Measurements from ENCODE around the gene TMEM63C.

TMEM63C gene

DNA sequence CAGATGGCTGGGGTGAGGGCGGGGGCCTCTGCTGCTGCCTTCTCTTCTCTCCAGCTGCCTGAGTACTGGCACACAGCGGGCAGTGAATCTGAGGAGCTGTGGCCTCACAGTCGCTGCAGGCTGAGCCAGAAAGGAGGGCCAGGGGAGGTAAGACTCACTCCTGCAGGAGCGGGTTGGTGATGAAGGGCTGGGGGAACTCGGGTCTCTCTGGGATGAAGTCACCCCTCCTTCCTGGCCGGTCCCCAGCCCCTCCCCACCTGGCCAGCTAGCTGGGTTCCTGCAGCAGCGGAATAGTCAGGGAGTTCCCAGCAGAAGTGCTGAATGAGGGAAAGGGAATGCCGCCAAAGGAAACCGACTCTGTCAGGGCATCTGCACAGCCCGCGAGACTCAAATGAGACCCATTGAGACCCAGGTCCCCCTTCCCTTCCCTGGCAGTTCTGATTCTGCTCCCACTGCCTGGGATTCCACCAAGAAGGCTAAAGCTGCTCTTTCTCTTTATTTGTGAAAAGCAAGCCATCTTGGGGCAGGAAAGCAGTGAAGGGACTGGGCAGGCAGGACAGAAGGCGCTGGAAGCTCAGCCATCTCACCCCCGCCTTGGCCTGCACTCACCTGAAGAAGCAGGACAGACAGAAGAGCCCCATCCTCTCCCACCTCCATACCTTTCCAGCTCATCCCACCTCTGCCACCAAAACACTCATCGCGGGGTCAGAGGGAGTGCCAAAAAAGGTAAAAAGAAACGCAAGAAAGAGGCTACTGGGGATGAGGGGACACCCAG is 84.2 kb downstream of the TMEM63C start:
- TF ChIP-seq, protein P1, sequence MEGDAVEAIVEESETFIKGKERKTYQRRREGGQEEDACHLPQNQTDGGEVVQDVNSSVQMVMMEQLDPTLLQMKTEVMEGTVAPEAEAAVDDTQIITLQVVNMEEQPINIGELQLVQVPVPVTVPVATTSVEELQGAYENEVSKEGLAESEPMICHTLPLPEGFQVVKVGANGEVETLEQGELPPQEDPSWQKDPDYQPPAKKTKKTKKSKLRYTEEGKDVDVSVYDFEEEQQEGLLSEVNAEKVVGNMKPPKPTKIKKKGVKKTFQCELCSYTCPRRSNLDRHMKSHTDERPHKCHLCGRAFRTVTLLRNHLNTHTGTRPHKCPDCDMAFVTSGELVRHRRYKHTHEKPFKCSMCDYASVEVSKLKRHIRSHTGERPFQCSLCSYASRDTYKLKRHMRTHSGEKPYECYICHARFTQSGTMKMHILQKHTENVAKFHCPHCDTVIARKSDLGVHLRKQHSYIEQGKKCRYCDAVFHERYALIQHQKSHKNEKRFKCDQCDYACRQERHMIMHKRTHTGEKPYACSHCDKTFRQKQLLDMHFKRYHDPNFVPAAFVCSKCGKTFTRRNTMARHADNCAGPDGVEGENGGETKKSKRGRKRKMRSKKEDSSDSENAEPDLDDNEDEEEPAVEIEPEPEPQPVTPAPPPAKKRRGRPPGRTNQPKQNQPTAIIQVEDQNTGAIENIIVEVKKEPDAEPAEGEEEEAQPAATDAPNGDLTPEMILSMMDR (IDR thresholded peaks at IDR 0.05; ENCODE audit: low read depth, low read length, missing control alignments): no peak
- H3K4me3 ChIP-seq (replicated peaks; ENCODE audit: low read depth, low read length): no peak overlapping the region
- DNase-seq (ENCODE audit: extremely low read depth, low read depth): no peak

DNA sequence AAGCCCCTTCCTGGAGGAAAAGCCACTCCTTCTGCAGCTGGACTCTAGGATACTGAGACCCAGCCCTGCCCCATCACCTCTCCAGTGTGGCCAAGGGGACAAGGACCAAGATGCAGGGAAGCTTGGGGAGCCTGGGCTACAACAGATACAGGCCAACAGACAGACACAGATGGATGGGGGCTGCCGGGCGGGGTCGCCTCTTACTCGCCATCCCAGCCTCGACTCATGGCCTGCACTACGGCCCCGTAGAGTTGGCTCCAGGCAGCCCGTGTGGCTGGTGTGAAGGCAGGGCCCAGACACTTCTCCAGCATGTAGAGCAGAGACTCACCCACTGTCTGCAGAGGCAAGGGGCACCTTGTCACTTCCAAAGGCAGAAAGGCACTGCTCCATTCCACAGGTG is 84.7 kb downstream of the TMEM63C start:
- TF ChIP-seq, protein P1 (IDR thresholded peaks at IDR 0.05; ENCODE audit: low read depth, low read length, missing control alignments): no peak
- no peak for DNase-seq (ENCODE audit: extremely low read depth, low read depth)
- H3K4me3 ChIP-seq (replicated peaks; ENCODE audit: low read depth, low read length): no peak overlapping the region

DNA sequence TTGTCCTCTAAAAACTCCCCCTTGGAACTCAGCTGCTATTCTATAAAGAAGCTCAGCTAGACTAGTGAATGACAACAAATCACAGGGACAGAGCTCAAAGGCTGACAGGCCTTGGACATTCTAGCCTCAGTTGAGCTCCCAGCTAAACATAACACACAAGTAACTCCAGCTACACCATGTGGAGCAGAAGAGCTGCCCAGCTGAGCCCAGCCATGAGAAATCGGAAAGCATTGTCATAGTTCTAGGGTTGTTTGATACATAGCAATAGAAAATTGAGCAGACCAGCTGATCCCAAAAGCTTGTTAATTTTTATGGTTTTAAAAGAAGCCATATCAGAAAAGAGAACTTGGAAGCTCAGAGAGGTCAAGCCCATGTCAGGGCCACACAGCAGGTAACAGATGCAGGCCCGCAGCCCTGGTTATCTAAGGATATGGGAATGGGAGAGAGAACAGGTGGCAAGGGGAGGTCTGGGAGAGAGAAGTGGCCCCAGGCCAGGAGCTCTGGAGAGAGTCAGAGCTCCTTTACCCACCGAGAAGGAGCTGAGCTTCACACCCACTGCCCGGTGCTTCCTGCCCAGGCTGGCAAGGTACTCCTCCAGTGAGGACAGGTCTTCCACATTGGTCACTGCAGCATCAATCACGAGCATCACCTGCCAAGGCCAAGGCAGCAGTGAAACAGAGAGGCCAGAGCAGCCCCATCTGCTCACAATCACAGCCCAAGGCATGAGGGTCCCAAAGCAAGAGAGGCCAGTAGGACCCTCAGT is 86.5 kb downstream of the TMEM63C start:
- no peak overlapping the region for H3K4me3 ChIP-seq (replicated peaks; ENCODE audit: low read depth, low read length)
- TF ChIP-seq, protein P1 (IDR thresholded peaks at IDR 0.05; ENCODE audit: low read depth, low read length, missing control alignments): no peak
- no peak for DNase-seq (ENCODE audit: extremely low read depth, low read depth)

DNA sequence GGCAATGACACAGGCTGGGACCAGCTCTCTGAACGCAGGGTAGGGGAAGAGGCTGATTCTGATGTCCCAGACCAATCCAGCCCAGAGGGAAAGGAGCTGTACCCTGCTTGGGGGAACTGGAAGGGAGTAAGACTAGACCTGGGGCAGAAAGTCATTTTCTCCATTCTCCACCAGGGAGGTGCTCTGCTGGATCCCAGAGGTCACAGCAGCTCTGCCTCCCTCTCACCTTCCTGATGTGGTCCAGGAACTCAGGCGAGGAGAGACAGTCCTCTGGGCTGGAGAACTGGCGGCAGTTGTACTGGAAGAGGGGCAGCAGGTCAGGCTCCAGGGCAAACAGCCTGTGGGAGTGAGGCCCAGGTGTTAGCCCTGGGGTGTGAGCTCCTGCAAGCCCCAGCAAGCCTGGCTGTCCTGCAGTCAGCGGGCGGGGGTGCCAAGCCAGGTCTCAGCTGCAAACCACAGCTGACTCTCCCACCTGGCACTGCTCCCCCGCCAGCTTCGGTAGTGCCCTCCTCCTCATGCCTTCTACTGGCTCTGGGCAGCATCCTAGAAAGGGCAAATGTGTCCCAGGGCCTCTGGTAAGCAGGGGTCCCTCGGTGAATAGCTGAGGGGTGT is 87.5 kb downstream of the TMEM63C start:
- no peak overlapping the region for H3K4me3 ChIP-seq (replicated peaks; ENCODE audit: low read depth, low read length)
- no peak for DNase-seq (ENCODE audit: extremely low read depth, low read depth)
- TF ChIP-seq, protein P1 (IDR thresholded peaks at IDR 0.05; ENCODE audit: low read depth, low read length, missing control alignments): no peak

DNA sequence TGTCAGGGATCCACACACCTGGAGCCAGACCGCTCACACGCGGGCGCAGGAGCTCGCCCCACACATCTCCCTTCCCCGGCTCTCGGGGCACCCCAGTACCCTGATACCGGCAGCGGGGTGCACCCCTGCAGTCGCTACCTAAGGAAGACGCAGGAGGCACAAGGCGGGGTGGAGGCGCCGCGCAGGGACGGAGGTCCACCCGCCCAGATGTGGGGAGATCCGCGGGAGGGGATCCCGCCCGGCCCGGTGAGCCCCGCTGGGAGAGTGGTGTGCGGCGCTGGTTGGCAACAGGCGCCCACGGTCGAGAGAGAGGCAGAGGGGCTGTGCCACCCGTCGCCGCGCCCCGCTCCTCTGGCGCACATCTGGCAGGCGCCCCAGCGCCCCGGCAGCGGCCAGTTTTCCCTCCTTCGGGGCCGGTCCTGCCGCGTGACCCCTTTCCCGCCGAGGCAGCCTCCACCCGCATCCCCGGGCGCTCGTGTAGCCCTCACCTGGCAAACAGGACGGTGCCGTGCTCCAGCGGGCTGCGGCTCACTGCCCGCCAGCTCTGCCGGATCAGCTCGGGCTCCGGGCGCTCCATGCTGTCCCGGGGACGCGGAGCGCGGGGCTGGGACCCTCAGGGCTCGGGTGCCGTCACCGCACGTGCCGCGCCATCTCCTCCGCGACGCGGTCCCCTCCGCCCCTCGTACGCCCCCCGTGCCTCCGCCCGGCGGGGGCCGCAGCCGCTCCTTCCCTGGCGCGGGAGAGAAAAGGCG is 88.9 kb downstream of the TMEM63C start:
- H3K4me3 ChIP-seq (replicated peaks; ENCODE audit: low read depth, low read length): no peak overlapping the region
- TF ChIP-seq, protein P1 (IDR thresholded peaks at IDR 0.05; ENCODE audit: low read depth, low read length, missing control alignments): no peak
- DNase-seq (ENCODE audit: extremely low read depth, low read depth): no peak

DNA sequence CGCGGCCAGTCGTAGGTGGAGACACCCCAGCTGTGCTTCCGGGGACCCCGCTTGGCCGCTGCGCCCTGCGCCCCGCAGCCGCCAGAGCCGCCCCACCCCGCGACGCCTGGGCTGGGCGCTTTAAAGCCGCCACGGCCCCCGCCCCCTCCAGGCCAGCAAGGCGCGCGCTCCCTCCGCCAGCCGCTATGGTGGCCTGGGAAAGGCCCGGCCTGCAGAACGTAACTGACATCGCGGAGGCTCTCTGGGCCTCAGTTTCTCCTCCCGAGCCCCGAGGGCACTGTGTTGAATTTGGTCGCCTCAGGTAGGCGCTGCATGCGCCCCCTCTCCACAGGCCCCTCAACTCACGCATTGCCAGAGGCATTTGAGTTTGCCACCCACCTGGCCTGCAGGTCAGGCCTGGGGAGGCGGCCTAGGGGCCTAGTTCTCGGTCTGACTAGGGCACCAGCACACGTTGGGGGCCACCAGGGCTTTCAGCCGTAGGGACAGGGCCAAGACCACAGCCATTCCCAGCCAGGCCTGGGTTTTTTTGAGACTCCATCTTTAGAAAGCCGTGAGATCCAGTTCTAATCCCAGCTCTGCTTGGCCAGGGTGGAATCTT is 89.6 kb downstream of the TMEM63C start, which contains the start of gene NGB:
NGB (minus strand) TSS at position 94 of the 598 bp plus-strand sequence. CDS start 269 bp downstream, outside the sequence.
- no peak within 1 kb of the TSS for H3K4me3 ChIP-seq (replicated peaks; ENCODE audit: low read depth, low read length)
- DNase-seq (ENCODE audit: extremely low read depth, low read depth): no peak
- TF ChIP-seq, protein P1 (IDR thresholded peaks at IDR 0.05; ENCODE audit: low read depth, low read length, missing control alignments): no peak

Measured in HFF-Myc (cell line).